GM12892 (cell line): ENCODE measurements around the gene DENND2D.

Source experiments
- POLR2A ChIP-seq: IDR thresholded peaks from 2 replicates; pipeline ENCODE4 v1.6.1; 2011; ENCODE audit warnings: low read depth, low read length, control low read depth
- TAF1 ChIP-seq: IDR thresholded peaks from 2 replicates; pipeline ENCODE4 v1.6.1; 2011; ENCODE audit warnings: low read depth, mild to moderate bottlenecking, control low read depth, low read length, borderline replicate concordance

DNA sequence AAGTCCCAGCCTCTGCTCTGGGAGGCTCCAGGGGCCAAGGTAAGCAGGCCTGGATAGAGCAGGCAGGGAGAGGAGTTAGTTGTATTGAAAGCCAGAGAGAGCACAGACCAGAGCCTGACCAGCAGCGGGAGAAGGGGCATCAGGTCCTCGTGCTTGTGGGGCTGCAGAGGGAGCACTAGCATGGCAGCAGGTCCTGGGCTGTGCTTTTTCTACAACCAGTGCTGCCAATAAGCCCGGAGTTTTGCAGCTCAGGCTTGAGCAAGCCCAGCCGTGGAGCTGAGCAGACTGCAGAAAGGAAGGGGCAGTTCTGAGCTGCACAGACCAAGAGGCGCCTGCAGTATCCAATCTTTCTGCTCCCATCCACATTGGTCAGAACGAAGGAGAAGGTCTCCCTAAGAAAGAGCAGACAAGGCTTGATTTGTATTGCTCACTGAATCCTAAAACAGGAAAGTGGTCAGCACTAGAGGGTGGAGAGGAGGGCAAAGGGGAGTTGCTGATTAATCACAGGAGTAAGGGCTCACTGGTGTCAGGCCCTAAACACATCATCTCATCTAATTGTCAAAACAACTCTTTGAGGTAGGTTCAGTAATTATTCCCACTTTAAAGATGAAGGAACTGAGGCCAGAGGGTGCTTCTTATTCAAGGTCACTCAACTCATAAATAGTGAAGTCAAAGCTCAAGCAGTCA is 2.7 kb downstream of the DENND2D start:
- TF ChIP-seq POLR2A (no peak), TAF1 (no peak)
